Ovary (tissue), 3 donors: Measurements from ENCODE around the gene ANKK1.

ENCODE experiments used
- CTCF ChIP-seq, 3 donors: fragments of 450-650 bp in 2 of 3; fragments of 200-600 bp in 1 of 3; IDR thresholded peaks; one replicate each; pipeline versions ENCODE4 v1.5.1 to v1.8.0; 2016 to 2022; ENCODE audit warnings: antibody characterized with exemption in 3 of 3, mild to moderate bottlenecking in 1 of 3
- EP300 ChIP-seq: sonication (generic); formaldehyde crosslinking; IDR thresholded peaks from one replicate; pipeline ENCODE4 v1.6.1; 2017; ENCODE audit warnings: antibody characterized with exemption
- POLR2A ChIP-seq: fragments of 450-650 bp; IDR thresholded peaks from one replicate; pipeline ENCODE4 v1.6.1; 2017; ENCODE audit warnings: antibody characterized with exemption, mild to moderate bottlenecking, moderate library complexity
- donor health status: DM: no; HTN: no; CAD: no.

GRCh38 chr11:113412675-113413074, 25.1 kb downstream of the ANKK1 start:
- no peak for TF ChIP-seq CTCF (IDR thresholded peaks at IDR 0.05)
- no peak for TF ChIP-seq EP300
- TF ChIP-seq POLR2A = no peak
